Stimulated activated CD4-positive, alpha-beta T cell treated with anti-CD3 and anti-CD28 coated beads, Interleukin-1b, Interleukin-23, amount 100 ng/mL, for 48 hours (primary cell): Measurements from ENCODE around the gene CDPF1.

ENCODE experiments used
- DNase-seq: peaks from one replicate; pipeline ENCODE4 v3.0.0-alpha.2; 2020

CDPF1 gene

GRCh38 chr22:46250035-46250782 is at the start of gene CDPF1:
Gene CDPF1 (minus strand): TSS chr22:46250293. CDS start chr22:46248284, 2,009 bp downstream.
- peak; percentile 87 for DNase-seq

DNA sequence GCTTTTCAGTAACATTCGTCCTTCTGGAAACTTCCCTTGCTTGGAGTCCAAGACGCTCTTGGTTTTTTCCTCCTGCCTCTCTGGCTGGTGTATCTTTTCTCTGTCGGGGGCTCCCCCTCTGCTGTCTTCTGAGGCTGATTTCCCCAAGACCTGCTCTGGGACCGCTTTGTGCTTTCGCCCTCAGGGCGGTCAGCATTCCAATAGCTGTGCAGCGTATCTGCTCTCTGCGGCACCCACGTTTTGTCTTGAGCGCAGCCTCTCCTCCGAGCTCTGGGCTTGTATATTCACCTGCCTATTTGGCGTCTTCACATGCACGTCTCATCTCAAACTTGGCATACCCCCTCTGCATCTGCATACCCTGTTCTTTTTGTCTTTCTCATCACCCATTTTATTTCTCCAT is 49.0 kb upstream of the CDPF1 start:
- DNase-seq, result no peak

GRCh38 chr22:46297151-46297812 is 47.2 kb upstream of the CDPF1 start:
- peak; percentile 19 for DNase-seq

DNA sequence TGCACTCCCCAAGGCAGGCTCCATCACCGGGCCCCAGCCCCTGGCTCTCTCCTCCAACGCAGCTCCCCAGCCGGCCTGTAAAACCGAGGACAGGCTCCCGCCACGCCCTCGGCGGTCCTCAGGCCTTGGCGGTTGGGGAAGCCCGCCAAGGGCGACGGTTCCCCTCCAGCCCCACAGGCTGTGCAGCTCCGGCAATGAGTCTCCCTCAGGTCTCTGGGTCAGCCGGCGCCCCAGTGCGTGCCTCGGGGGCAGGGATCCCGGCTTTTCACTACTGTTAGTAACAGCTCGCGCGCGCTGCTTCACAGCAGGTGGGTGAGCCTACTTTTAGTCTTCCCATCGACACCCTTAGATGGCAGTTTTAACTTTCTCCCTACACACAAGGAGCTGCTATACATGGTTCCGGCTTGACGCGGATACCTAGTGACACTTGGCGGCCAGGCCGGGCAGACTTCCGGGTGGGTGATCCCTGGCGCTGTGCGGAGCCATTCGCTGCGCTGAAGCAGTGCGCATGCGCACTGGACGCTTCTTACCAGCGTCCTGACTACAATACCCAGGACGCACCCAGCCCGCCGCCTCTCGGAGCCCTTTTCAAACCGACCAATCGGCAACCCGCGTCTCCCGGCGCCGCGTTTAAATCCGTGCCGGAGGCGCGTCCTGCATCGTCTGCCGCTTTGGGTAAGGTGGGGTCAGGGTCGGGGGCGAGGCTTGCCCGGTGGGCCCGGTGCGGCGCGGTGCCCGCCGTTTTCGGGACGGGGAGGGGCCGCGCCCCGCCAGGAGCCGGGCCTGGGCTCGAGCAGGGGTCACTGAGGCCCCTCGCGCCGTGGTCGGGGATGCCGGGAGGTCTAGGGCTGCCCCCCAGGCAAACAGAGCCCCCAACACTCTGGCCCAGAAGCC is 46.4 kb upstream of the CDPF1 start, which contains the start of gene GTSE1:
Gene GTSE1 (plus strand): TSS at position 614 of the 894 bp plus-strand sequence. CDS start 531 bp downstream, outside the sequence.
- DNase-seq, result peak; percentile 98

DNA sequence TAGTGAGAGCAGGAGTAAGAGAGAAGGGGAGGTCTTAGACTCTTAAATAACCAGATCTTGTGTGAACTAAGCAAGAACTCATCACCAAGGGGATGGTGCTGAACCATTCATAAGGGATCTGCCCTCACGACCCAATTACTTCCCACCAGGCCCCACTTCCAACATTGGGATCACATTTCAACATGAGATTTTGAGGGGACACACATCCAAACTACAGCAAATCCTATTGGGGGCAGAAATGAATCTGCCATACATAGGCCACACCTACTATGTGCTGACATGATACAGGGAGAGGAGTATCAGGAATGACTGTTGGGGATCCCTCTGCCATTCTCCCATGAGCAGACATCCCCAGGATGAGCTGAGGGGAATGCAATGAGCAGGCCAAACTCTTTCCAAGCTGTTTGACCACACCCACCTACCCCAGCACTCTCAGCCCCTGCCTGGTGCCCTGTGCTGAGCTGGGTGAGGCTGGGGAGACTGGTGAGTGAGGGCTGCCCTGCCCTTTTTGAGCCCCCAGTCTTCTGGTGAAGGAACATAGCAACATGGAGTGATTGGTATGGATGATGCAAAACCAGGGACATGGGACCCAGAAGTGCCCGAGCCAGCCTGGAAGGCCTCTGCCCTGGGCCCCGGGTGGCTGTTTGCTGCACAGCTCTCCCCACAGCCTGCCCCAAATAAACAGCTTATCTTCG is 45.3 kb upstream of the CDPF1 start:
- DNase-seq, result no peak

GRCh38 chr22:46294784-46295183 is 44.7 kb upstream of the CDPF1 start:
- no peak for DNase-seq

- peak; percentile 19 for DNase-seq
Observed at GRCh38 chr22:46293577-46294260, 43.6 kb upstream of the CDPF1 start.

GRCh38 chr22:46292732-46293131 is 42.6 kb upstream of the CDPF1 start:
- DNase-seq, result no peak

GRCh38 chr22:46292173-46292572 is 42.1 kb upstream of the CDPF1 start:
- no peak for DNase-seq

DNA sequence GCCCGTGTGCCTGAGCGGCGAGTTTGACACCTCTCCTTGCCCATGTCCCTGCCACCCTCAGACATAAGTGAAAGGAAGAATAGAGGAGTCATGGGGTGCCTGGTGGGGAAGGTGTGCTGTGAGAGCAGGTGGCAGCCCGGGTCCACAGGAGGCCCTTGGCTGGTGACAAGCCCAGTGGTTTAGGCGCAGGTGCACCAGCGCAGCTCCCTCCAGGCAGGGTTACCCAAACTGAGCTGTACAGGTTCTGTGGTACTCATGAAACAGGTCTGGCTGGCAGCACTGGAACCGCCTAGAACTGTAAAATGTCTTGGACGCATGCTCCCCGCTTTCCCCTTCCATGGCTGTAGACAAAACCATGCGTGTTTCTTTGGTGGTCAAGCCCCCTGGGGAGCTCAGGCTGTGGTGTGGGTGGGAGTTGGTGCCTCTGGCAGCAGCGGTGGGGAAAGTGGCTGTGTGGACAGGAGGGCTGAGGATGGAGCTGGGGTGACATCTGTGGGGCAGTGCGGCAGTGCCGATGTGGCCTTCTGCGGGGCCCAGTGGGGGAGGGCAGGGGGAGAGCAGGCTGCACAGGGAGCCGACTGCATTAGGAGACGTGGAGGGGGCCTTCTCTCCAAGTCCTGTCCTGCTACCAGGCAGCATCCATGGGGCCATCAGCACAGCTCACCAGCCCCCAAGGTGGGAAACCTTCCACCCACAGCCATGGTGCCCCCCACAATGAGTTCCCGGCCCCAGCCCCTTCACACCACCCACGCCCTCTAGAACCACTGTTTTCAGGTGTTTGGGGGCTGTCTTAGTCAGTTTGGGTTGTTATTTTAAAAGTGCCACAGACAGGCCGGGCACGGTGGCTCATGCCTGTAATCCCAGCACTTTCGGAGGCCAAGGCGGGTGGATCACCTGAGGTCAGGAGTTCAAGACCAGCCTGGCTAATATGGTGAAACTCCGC is 41.0 kb upstream of the CDPF1 start:
- DNase-seq, result no peak

- no peak for DNase-seq
Observed at GRCh38 chr22:46290121-46290842, 40.2 kb upstream of the CDPF1 start.

DNA sequence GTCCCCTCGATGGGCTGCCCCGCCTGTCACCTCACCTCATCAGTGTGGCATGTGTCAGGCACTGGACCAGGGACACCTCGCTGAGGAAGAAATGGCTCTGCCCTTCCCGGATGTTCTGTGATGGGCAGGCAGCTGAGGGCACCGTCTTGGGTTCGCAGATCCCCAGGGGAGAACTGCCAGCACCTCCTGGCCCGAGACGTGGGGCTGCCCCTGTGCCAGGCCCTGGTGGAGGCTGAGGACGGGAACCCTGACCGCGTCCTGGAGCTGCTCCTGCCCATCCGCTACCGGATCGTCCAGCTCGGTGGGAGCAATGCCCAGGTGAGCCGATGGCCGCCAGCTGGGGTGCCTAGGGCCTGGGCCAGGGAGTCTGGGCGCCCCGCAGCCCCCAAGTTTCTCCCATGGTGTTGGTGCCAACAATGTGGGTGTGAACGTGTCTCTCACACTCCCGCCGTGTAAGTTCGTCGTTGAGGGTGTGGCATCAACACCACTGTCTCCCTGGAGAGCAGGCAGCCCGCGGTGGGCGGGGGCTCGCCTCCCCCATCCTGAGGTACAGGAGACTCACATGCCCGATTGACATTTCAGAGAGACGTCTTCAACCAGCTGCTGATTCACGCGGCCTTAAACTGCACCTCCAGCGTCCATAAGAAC is 39.3 kb upstream of the CDPF1 start:
- no peak for DNase-seq

- no peak for DNase-seq
Observed at GRCh38 chr22:46288846-46289243, 38.8 kb upstream of the CDPF1 start.

DNA sequence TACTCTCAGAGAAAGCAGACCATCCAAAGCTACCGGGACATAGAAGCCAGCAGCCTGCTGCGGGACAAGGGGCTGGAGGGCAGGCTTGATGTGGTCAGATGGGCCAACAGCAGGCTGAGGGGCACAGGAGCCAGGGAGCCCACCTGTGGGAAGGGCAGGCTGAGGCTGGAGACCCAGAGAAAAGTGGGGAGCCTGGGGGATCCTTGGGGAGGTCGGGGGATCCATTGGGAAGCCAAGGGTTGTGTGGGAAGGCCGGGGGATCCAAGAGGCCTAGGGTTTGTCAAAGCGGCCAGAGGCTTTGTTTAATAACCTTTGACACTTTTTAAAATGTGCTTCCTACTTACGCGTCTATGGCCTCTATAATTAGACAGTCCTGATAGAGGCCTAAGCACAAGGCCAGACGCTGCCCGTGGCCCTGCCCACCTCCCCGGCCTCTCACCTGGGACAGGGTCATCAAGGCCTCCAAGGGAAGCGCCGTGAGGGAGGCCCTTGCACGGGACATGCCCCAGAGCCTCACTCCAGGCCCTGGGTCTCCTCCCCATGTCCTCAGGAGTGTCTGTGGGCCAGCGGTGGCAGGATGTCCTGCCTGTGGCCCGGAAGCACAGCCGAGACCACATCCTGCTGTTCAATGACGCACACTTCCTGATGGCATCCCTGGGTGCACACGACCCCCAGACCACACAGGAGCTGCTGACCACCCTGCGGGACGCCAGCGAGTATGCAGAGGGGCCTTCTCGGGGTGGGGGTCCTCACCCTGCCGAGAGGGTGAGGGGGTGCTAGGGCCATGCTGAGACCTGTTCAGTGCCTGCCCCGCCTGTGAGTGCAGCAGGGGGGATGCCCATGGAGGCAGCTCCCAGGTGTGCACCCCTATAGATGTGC is 38.0 kb upstream of the CDPF1 start:
- no peak for DNase-seq

GRCh38 chr22:46286941-46287872 is 37.1 kb upstream of the CDPF1 start:
- DNase-seq, result no peak

GRCh38 chr22:46286006-46286405 is 35.9 kb upstream of the CDPF1 start:
- DNase-seq, result no peak
